ENCODE results near the gene KCNQ5.

The KCNQ5 gene

GRCh38 chr6:73030257-73030656 is 408.4 kb downstream of the KCNQ5 start:
- DNase-seq (ENCODE audit: low read depth) = no peak
- no peak overlapping the region for H3K4me3 ChIP-seq (ENCODE audit: low read length)
- TF ChIP-seq CTCF (conservative IDR thresholded peaks at IDR 0.05; ENCODE audit: low read length) = no peak

GRCh38 chr6:73030791-73031782 is 409.2 kb downstream of the KCNQ5 start:
- TF ChIP-seq CTCF (conservative IDR thresholded peaks at IDR 0.05; ENCODE audit: low read length) = no peak
- DNase-seq (ENCODE audit: low read depth) = no peak
- H3K4me3 ChIP-seq (ENCODE audit: low read length) = no peak overlapping the region

- DNase-seq (ENCODE audit: low read depth) = peak; percentile 37
- no peak for TF ChIP-seq CTCF (conservative IDR thresholded peaks at IDR 0.05; ENCODE audit: low read length)
- H3K4me3 ChIP-seq (ENCODE audit: low read length) = no peak overlapping the region
Measured at GRCh38 chr6:73032586-73032985, 410.7 kb downstream of the KCNQ5 start.

- no peak for TF ChIP-seq CTCF (conservative IDR thresholded peaks at IDR 0.05; ENCODE audit: low read length)
- no peak for DNase-seq (ENCODE audit: low read depth)
Measured at GRCh38 chr6:73036689-73037088, 414.8 kb downstream of the KCNQ5 start.

GRCh38 chr6:73041051-73041450 is 419.2 kb downstream of the KCNQ5 start:
- H3K4me3 ChIP-seq (ENCODE audit: low read length) = no peak overlapping the region
- TF ChIP-seq CTCF (conservative IDR thresholded peaks at IDR 0.05; ENCODE audit: low read length) = no peak
- peak; percentile 30 for DNase-seq (ENCODE audit: low read depth)

More at GRCh38 chr6:73036689-73037088, 414.8 kb downstream of the KCNQ5 start:
- no peak overlapping the region for H3K4me3 ChIP-seq (ENCODE audit: low read length)

GRCh38 chr6:73042892-73043291 is 421.0 kb downstream of the KCNQ5 start:
- no peak for DNase-seq (ENCODE audit: low read depth)
- H3K4me3 ChIP-seq (ENCODE audit: low read length) = no peak overlapping the region
- no peak for TF ChIP-seq CTCF (conservative IDR thresholded peaks at IDR 0.05; ENCODE audit: low read length)

GRCh38 chr6:73043446-73043845 is 421.6 kb downstream of the KCNQ5 start:
- no peak overlapping the region for H3K4me3 ChIP-seq (ENCODE audit: low read length)
- no peak for DNase-seq (ENCODE audit: low read depth)
- no peak for TF ChIP-seq CTCF (conservative IDR thresholded peaks at IDR 0.05; ENCODE audit: low read length)
